Fibroblast of villous mesenchyme (primary cell): ENCODE measurements around the gene ADRA2A. TPM values are rescaled to one million over a fixed set of nuclear protein-coding genes. Genes with fewer than 3 reads are reported as not detected.

Experiments
- DNase-seq: peaks from one replicate; pipeline ENCODE4 v3.0.0-alpha.2; 2010; ENCODE audit warnings: low read depth
- H3K4me3 ChIP-seq: 2 replicates; pipeline ENCODE4 v1.5.1; 2011; ENCODE audit warnings: low read depth, mild to moderate bottlenecking, low read length
- CTCF ChIP-seq: IDR thresholded peaks from 2 replicates; pipeline ENCODE4 v1.5.1; 2012; ENCODE audit warnings: low read depth, mild to moderate bottlenecking, low read length; ENCODE audit not compliant: insufficient read depth
- total RNA-seq: library from RNA; depleted of rRNA; stranded (reverse); fragments of >200 nt; gene quantifications from 2 replicates; pipeline ENCODE4 v1.2.3, GENCODE V29; 2012

Gene ADRA2A
- total RNA-seq, 1 donor: 3.0 TPM

GRCh38 chr10:111108441-111108840 lies 31.6 kb downstream of the ADRA2A start:
- TF ChIP-seq CTCF: no peak
- no peak overlapping the region for H3K4me3 ChIP-seq
- no peak for DNase-seq

GRCh38 chr10:111109501-111110242 lies 32.8 kb downstream of the ADRA2A start:
- no peak for TF ChIP-seq CTCF
- H3K4me3 ChIP-seq: no peak overlapping the region
- peak; percentile 1 for DNase-seq

GRCh38 chr10:111110771-111111170 lies 33.9 kb downstream of the ADRA2A start:
- H3K4me3 ChIP-seq: no peak overlapping the region
- no peak for DNase-seq
- TF ChIP-seq CTCF: no peak

- TF ChIP-seq CTCF: no peak
- no peak overlapping the region for H3K4me3 ChIP-seq
- DNase-seq: no peak
Measured at GRCh38 chr10:111112333-111112732, 35.5 kb downstream of the ADRA2A start.

DNA sequence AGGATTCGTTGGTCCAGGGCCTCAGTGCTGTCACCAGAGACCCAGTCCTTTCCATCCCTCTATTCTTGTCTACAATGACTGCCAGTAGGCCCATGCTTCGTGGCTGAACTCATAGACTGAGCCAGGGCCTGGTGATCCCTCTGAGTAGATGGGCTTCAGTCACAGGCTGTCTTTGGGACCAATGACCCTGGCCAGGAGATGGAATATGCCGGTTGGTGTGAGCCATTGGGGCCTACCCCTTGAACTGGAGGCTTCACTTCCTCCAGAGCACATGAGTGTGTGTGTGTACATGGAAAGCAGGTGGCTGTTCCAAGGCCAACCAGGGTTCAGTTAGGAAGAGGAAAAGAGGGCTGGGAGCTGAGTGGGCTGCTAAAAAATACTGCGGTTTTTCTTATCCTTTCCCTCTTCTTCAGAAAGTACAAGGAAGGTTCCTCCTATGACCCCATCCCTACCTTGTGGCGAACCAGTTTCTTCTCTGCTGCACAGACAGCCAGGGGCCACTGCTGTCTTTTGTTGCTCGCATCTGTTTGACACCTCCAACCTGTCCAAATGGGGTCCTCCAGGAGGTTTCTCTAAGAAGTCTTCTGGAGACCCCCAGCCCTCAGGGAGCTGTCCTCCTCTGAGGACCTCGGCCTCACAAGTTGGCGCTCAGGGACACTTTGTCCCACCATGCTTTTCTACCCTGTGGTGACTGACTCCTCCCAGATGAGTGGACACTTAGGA lies 36.6 kb downstream of the ADRA2A start:
- no peak overlapping the region for H3K4me3 ChIP-seq
- no peak for DNase-seq
- TF ChIP-seq CTCF: no peak

- DNase-seq: no peak
- TF ChIP-seq CTCF: no peak
- H3K4me3 ChIP-seq: no peak overlapping the region
Measured at GRCh38 chr10:111113961-111114757, 37.3 kb downstream of the ADRA2A start.
